HG03025 (cell line): ENCODE measurements around the gene MZB1.
"Not testable (repeated sequence)": the region's sequence is repeated elsewhere in the genome, so short reads cannot be mapped to it uniquely, and the experiment has no call there.

Source experiments
- ATAC-seq: cut with Tn5 transposase; IDR thresholded peaks from one replicate; pipeline ENCODE4 v1.9.1; 2021; ENCODE audit warnings: mild to moderate bottlenecking, moderate library complexity; ENCODE audit not compliant: unreplicated experiment, low FRiP score

The MZB1 gene

GRCh38 chr5:139410993-139411828, 21.5 kb upstream of the MZB1 start:
- ATAC-seq: no peak

GRCh38 chr5:139410121-139410992, 20.6 kb upstream of the MZB1 start:
- ATAC-seq: no peak

- ATAC-seq: not testable (repeated sequence)
These were observed 19.4 kb upstream of the MZB1 start for GRCh38 chr5:139409116-139409515.

GRCh38 chr5:139408191-139408590, 18.5 kb upstream of the MZB1 start:
- ATAC-seq: no peak

- no peak for ATAC-seq
These were observed 17.8 kb upstream of the MZB1 start for GRCh38 chr5:139407517-139407916.

- ATAC-seq: no peak
These were observed 17.2 kb upstream of the MZB1 start for GRCh38 chr5:139406963-139407362.

- ATAC-seq: no peak
These were observed 14.7 kb upstream of the MZB1 start for GRCh38 chr5:139404484-139404840.

DNA sequence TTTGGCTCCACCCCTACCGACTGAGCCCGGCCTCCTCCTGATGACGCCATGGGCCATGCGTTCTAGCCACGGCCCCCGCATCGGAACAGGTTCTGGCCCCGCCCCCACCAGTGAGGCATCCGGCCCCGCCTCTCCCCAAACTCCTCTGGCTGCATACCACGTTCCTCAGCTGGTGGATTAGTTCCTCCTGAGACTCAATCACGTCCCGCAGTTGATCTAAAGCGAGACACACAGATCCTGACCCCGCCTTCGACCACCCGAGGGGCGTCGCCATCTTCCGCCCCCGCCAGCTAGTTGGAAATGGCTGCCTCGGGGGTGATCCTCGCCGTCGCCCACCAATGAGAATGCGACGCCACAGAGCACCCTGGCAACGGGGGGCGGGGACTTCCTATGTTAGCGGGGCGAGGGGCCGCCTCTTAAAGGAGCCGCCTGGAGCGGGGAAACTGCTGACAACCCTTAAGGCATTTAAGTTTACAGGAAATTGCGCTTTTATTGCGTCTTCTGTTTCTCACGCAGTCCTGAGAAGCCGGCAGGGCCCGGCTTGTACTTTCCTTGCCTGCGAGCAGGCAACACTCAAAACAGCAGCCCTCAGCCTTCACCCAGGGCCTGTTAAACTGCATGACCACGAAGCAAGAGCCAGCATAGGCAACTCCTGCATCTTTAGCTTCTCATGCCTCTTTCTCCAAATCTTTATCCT, 14.2 kb upstream of the MZB1 start, which contains the start of gene SPATA24:
Gene SPATA24 (minus strand): TSS at position 303 of the 697 bp plus-strand sequence. CDS start 29 bp downstream, at position 274.
- ATAC-seq: peak; percentile 76

DNA sequence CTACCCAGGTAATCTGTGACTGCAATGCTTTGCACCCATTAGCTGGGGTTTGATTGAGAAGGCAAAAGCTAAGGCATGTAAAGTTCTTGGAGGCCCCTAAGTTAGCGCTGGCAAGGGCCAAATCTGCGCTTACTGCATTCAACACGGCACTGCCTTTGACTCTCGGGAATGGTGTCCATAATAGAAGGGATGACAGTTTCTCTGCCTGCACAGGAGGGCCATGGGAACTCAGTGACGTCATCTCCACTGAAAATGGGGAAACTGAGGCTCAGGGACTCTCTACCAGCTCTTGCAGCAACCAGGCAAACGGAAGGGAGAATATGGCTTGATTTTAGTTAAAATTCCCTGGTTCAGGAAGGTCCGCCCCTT, 13.7 kb upstream of the MZB1 start:
- ATAC-seq: no peak

DNA sequence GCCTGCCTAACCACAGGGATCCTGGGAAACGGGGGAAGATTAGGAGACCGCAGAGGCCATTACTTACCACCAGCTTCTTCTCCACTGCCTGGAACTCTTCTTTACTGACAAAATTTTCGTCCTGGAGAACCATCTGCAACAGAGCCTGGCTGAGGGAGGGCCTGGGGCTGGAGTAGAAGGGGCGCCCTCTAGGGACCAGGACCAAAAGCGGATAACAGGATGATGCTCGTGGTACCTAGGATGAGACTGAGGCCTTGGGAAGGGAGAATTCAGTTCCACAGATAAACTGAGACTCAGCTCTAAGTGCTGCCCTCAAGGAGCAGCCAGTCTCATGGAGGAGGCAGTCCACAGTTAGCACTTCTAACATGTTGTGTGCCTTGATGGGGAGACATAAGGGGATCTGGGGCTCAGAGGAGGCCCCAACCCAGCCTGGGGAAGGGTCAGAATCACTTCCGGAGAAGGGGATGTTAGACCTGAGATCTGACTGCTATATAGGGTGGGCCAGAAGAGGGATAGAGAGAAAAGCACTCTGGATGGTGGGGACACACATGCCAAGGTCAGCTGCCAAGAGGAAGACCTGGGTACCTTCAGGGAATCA, 12.9 kb upstream of the MZB1 start:
- no peak for ATAC-seq

GRCh38 chr5:139401546-139401945, 11.8 kb upstream of the MZB1 start:
- ATAC-seq: no peak

DNA sequence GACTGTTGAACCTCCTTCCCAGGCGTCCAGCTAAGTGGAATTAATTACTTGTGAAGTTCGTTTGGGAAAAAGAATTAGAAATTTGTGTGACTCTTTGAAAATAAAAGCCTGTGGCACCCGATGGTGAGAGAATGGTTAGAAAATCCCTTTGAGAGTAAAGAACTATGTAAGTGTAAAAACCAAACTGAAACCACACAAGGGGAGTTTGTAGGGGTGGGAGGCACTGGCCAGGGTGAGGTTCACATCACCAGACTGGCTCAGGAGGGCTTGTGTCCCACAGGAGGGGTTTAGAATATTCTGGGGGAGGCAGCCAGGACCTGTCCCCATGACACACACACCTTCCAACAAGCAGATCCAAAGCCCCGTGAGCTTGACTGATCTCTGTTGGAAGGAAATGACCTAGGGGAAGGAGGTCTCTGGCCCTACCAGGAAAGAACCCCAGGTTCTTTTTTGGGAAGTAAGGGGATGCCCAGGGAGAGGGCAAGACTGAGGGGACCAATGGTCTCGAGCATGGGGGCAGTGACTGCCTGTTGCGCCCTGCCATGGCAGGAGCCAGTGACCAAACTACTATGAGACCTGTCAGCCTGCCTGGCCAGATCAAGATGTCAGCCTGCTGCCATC, 9.9 kb upstream of the MZB1 start:
- no peak for ATAC-seq

GRCh38 chr5:139397921-139398320, 8.2 kb upstream of the MZB1 start:
- ATAC-seq: no peak

- no peak for ATAC-seq
These were observed 7.0 kb upstream of the MZB1 start for GRCh38 chr5:139396691-139397090.

- no peak for ATAC-seq
These were observed 6.3 kb upstream of the MZB1 start for GRCh38 chr5:139395844-139396640.

GRCh38 chr5:139394654-139395566, 5.2 kb upstream of the MZB1 start, which contains the start of gene PROB1:
Gene PROB1, minus strand, starts transcription at chr5:139395104. Its CDS starts 23 bp downstream, at chr5:139395081.
- ATAC-seq: no peak

DNA sequence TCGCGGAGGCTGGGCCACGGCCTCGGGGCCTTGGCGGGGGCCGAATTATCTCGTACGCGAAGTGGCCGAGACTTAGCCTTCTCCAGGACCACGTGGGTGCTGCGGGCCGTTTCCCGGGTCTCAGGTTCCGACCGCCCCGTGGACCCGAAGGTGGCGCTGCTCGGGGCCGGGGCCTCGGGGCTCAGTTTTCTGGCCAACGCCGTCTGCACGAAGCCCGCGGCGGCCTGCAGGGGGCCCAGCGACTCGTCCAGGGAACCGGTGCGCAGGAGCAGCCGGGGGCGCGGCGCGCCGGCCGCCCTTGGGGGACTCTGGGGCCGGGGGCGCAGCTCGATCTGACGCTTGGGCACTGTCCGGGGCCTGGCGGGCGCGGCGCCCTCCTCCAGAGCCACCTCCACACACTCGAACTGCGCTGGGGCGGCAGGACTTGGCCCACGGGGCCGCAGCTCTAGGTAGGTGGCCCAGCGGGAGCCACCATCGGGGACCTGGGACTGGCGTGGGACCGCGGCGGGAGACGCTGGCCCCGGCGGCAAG, 4.5 kb upstream of the MZB1 start:
- no peak for ATAC-seq
